HCT116 (cell line): ENCODE results near the gene GMPPA. TPM values are rescaled to one million over a fixed set of nuclear protein-coding genes. Genes with fewer than 3 reads are reported as not detected.

Experiments used
- ATAC-seq: fragments of 200-7000 bp; cut with Tn5 transposase; 2 replicates; pipeline ENCODE4 v1.9.1; 2020; ENCODE audit warnings: mild to moderate bottlenecking, moderate library complexity
- BruUV-seq: library from RNA; stranded (reverse); fragments of 400-500 nt; replicated peaks from 2 replicates; lab custom pipeline; 2021; lab: Mats Ljungman, UMichigan
- CTCF ChIA-PET: fragments of 300-600 bp; sonication (Branson Sonifier 250); formaldehyde crosslinking; loops from one replicate; lab custom pipeline; 2021; ENCODE audit warnings: antibody characterized with exemption; lab: Charles Lee
- POLR2A ChIA-PET: fragments of 300-600, 350-600 bp; sonication (Branson Sonifier 250); formaldehyde crosslinking; loops from one replicate; lab custom pipeline; 2021; ENCODE audit warnings: antibody characterized with exemption; lab: Charles Lee
- RAD21 ChIA-PET, 2 experiments: fragments of 300-600 bp; sonication (Branson Sonifier 250); formaldehyde crosslinking; loops; one replicate each; lab custom pipeline; 2023; ENCODE audit warnings: low total read pairs in 2 of 2; ENCODE audit not compliant: uncharacterized antibody in 2 of 2, unreplicated experiment in 2 of 2, low non-redundant PET in 1 of 2; lab: Charles Lee
- DNase-seq: peaks from one replicate; pipeline ENCODE4 v3.0.0-alpha.2; 2010; ENCODE audit warnings: low read depth, low spot score
- H2AFZ ChIP-seq: fragments of 200-600 bp; shearing (Covaris generic), sonication (generic); 2 replicates; pipeline ENCODE4 v1.6.1; 2017; ENCODE audit warnings: low read depth, mixed run types, mixed read lengths, antibody characterized with exemption, low read length; ENCODE audit not compliant: poor library complexity, severe bottlenecking
- H3K27ac ChIP-seq: 2 replicates; pipeline ENCODE4 v1.5.1; 2012; ENCODE audit warnings: low read depth, low read length
- H3K27me3 ChIP-seq: fragments of 200-600 bp; sonication (generic); 2 replicates; pipeline ENCODE4 v1.6.1; 2016; ENCODE audit warnings: mixed run types, low read length, mixed read lengths; ENCODE audit not compliant: insufficient read depth
- H3K36me3 ChIP-seq, 2 experiments: fragments of 200-500 bp in 1 of 2; fragments of 200-600 bp in 1 of 2; sonication (Bioruptor generic) in 1 of 2; sonication (generic) in 1 of 2; 2 replicates each; pipeline versions ENCODE4 v1.5.1 to v1.6.1; 2014 to 2016; ENCODE audit warnings: low read length in 2 of 2, inconsistent platforms in 1 of 2, mixed read lengths in 1 of 2, mixed run types in 1 of 2; ENCODE audit not compliant: insufficient read depth in 2 of 2, control insufficient read depth in 1 of 2
- H3K4me1 ChIP-seq, 2 experiments: fragments of 200-600 bp in 1 of 2; sonication (generic) in 1 of 2; 2 replicates each; pipeline versions ENCODE4 v1.5.1 to v1.6.1; 2012 to 2017; ENCODE audit warnings: low read length in 2 of 2, inconsistent platforms in 1 of 2, mild to moderate bottlenecking in 1 of 2, mixed read lengths in 1 of 2, mixed run types in 1 of 2, moderate library complexity in 1 of 2; ENCODE audit not compliant: insufficient read depth in 2 of 2, control insufficient read depth in 1 of 2
- H3K4me2 ChIP-seq: fragments of 200-600 bp; sonication (generic); 2 replicates; pipeline ENCODE4 v1.6.1; 2017; ENCODE audit warnings: mixed run types, low read length, mixed read lengths
- H3K4me3 ChIP-seq, 2 experiments: fragments of 200-600 bp in 1 of 2; sonication (generic) in 1 of 2; replicated peaks in 1 of 2; 2 replicates each; pipeline ENCODE4 v1.5.1; 2011 to 2016; ENCODE audit warnings: low read length in 2 of 2, control low read depth in 1 of 2, low read depth in 1 of 2, mild to moderate bottlenecking in 1 of 2, mixed read lengths in 1 of 2, mixed run types in 1 of 2
- H3K79me2 ChIP-seq: fragments of 200-600 bp; sonication (generic); 2 replicates; pipeline ENCODE4 v1.6.1; 2017; ENCODE audit warnings: mild to moderate bottlenecking, mixed run types, low read length, moderate library complexity, mixed read lengths; ENCODE audit not compliant: insufficient read depth
- H3K9ac ChIP-seq: fragments of 200-600 bp; sonication (generic); 2 replicates; pipeline ENCODE4 v1.6.1; 2016; ENCODE audit warnings: low read length, mixed read lengths
- H3K9me2 ChIP-seq: fragments of 200-600 bp; sonication (generic), shearing (Covaris generic); 2 replicates; pipeline ENCODE4 v1.6.1; 2017; ENCODE audit warnings: mixed run types, mild to moderate bottlenecking, moderate library complexity; ENCODE audit not compliant: insufficient read depth
- H3K9me3 ChIP-seq, 2 experiments: fragments of 200-500 bp in 1 of 2; fragments of 200-600 bp in 1 of 2; sonication (Bioruptor generic) in 1 of 2; sonication (generic) in 1 of 2; 2 replicates each; pipeline ENCODE4 v1.6.1; 2014 to 2017; ENCODE audit warnings: low read length in 2 of 2, mixed read lengths in 2 of 2, inconsistent platforms in 1 of 2, low read depth in 1 of 2, mild to moderate bottlenecking in 1 of 2, mixed run types in 1 of 2, moderate library complexity in 1 of 2; ENCODE audit not compliant: control insufficient read depth in 1 of 2, insufficient read depth in 1 of 2
- H4K20me1 ChIP-seq: fragments of 200-600 bp; sonication (generic), shearing (Covaris generic); 2 replicates; pipeline ENCODE4 v1.6.1; 2017; ENCODE audit warnings: mixed run types, mild to moderate bottlenecking, moderate library complexity; ENCODE audit not compliant: insufficient read depth
- ATF3 ChIP-seq: IDR thresholded peaks from 2 replicates; pipeline ENCODE4 v1.6.1; 2012
- EGR1 ChIP-seq: IDR thresholded peaks from 2 replicates; pipeline ENCODE4 v1.6.1; 2012; ENCODE audit warnings: low read depth
- POLR2A ChIP-seq: IDR thresholded peaks from 2 replicates; pipeline ENCODE4 v1.7.0; 2011; ENCODE audit warnings: borderline replicate concordance; ENCODE audit not compliant: insufficient read depth, insufficient read length; ENCODE audit errors: extremely low read depth
- POLR2AphosphoS5 ChIP-seq: IDR thresholded peaks from 2 replicates; pipeline ENCODE4 v1.6.1; 2011; ENCODE audit warnings: mild to moderate bottlenecking, low read depth, low read length, moderate library complexity
- YY1 ChIP-seq: IDR thresholded peaks from 2 replicates; pipeline ENCODE4 v1.6.1; 2011; ENCODE audit warnings: low read length, low read depth, moderate library complexity, mild to moderate bottlenecking; ENCODE audit not compliant: insufficient replicate concordance; ENCODE audit errors: extremely low read depth
- ZBTB33 ChIP-seq: IDR thresholded peaks from 2 replicates; pipeline ENCODE4 v1.6.1; 2011; ENCODE audit warnings: mild to moderate bottlenecking, low read length, moderate library complexity; ENCODE audit not compliant: insufficient replicate concordance; ENCODE audit errors: extremely low read depth
- ZFX ChIP-seq: fragments of 450-650 bp; IDR thresholded peaks from 2 replicates; pipeline ENCODE4 v1.6.1; 2017
- intact Hi-C: fragments of 100-400 bp; cut with micrococcal nuclease; formaldehyde crosslinking; loops from 2 replicates; pipeline ENCODE4 v1.10.0; 2022
- total RNA-seq: library from RNA; stranded (reverse); gene quantifications from one replicate; pipeline ENCODE4 v1.2.1, GENCODE V29; 2021; ENCODE audit not compliant: unreplicated experiment
- TF ChIP-seq, protein P1 (sequence below), 3 experiments: fragments of 200-600 bp in 1 of 3; sonication (generic) in 1 of 3; IDR thresholded peaks in 2 of 3; conservative IDR thresholded peaks in 1 of 3; 2 replicates each; pipeline ENCODE4 v1.5.1; 2012 to 2017; ENCODE audit warnings: low read depth in 2 of 3, low read length in 2 of 3, antibody characterized with exemption in 1 of 3, borderline replicate concordance in 1 of 3, control low read depth in 1 of 3, mild to moderate bottlenecking in 1 of 3, mixed read lengths in 1 of 3, mixed run types in 1 of 3, moderate library complexity in 1 of 3; ENCODE audit not compliant: insufficient read depth in 1 of 3
- TF ChIP-seq, protein P2 (sequence below): IDR thresholded peaks from 2 replicates; pipeline ENCODE4 v1.6.1; 2012

GMPPA gene
- total RNA-seq, 1 experiment from 2014 or later = 71.8 TPM

- Histone ChIP-seq H3K79me2 (peaks cover 14% of the 10 kb centered on the region), H3K4me3 (peak overlapping the region; percentile 75 to 91), H3K9ac (peak overlapping the region; percentile 80), H3K27me3 (no peaks in the 10 kb centered on the region), H2AFZ (no peak overlapping the region), H3K9me2 (no peaks in the 10 kb centered on the region), H3K4me2 (peak overlapping the region; percentile 99), H3K27ac (peak overlapping the region; percentile 98), H3K9me3 (no peaks in the 10 kb centered on the region), H3K4me1 (peaks cover 24 to 54% of the 10 kb centered on the region in 2 experiments), H3K36me3 (no peaks in the 10 kb centered on the region), H4K20me1 (no peaks in the 10 kb centered on the region)
- ChIA-PET POLR2A (interaction anchor here (1.0 to 2.8 kb wide), 14 partner anchors 10 to 192 kb away, joined by 3 to 18 read pairs (median 6); partner anchors contain the start of genes ASIC4 and DNPEP), CTCF (interaction anchor here (1.0 to 5.2 kb wide), 14 partner anchors 9 to 495 kb away, joined by 3 to 56 read pairs (median 6); no protein-coding TSS in a partner anchor), RAD21 (interaction anchor here in 1 of 2 experiments (0.9 kb wide), 1 partner anchor 26 kb away, joined by 3 read pairs; no protein-coding TSS in a partner anchor)
- TF ChIP-seq POLR2A = peak; percentile 8
- TF ChIP-seq POLR2AphosphoS5 = peak; percentile 74
- TF ChIP-seq ATF3 = no peak
- TF ChIP-seq ZFX = 0 out of 2 replicates have a peak, but pooled peaks have one; percentile 22
- TF ChIP-seq YY1 = no peak
- ATAC-seq (peak; percentile 69), DNase-seq (peak; percentile 56)
- BruUV-seq = no TSS peak
- intact Hi-C loops = loop anchor here (2.0 kb wide), 1 partner anchor 191 kb away; no protein-coding TSS in a partner anchor
Observed at GRCh38 chr2:219497495-219498279, 1.0 kb upstream of the GMPPA start.

GRCh38 chr2:219499058-219499307 lies 292 bp downstream of the GMPPA start:
- H4K20me1 ChIP-seq = no peaks in the 10 kb centered on the region
- RAD21 ChIA-PET = interaction anchor here (0.6 to 1.0 kb wide), 4 partner anchors 23 to 94 kb away, joined by 3 to 7 read pairs (median 4); no protein-coding TSS in a partner anchor
- CTCF ChIA-PET = interaction anchor here (0.6 to 5.2 kb wide), 20 partner anchors 9 to 496 kb away, joined by 3 to 56 read pairs (median 6); no protein-coding TSS in a partner anchor
- peak overlapping the region; percentile 80 for H3K9ac ChIP-seq
- no peaks in the 10 kb centered on the region for H3K27me3 ChIP-seq
- no peak for ATAC-seq
- DNase-seq = no peak
- H3K9me3 ChIP-seq = no peaks in the 10 kb centered on the region
- TF ChIP-seq EGR1 (no peak), POLR2AphosphoS5 (no peak), ZBTB33 (no peak)
- TF ChIP-seq, protein P1, sequence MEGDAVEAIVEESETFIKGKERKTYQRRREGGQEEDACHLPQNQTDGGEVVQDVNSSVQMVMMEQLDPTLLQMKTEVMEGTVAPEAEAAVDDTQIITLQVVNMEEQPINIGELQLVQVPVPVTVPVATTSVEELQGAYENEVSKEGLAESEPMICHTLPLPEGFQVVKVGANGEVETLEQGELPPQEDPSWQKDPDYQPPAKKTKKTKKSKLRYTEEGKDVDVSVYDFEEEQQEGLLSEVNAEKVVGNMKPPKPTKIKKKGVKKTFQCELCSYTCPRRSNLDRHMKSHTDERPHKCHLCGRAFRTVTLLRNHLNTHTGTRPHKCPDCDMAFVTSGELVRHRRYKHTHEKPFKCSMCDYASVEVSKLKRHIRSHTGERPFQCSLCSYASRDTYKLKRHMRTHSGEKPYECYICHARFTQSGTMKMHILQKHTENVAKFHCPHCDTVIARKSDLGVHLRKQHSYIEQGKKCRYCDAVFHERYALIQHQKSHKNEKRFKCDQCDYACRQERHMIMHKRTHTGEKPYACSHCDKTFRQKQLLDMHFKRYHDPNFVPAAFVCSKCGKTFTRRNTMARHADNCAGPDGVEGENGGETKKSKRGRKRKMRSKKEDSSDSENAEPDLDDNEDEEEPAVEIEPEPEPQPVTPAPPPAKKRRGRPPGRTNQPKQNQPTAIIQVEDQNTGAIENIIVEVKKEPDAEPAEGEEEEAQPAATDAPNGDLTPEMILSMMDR (IDR thresholded peaks at IDR 0.05 in 2 of 3, conservative IDR thresholded peaks at IDR 0.05 in 1 of 3; ENCODE audit: borderline replicate concordance in 1 of 3, insufficient read depth in 1 of 3, low read depth in 2 of 3, low read length in 2 of 3) = no peak
- TF ChIP-seq, protein P2, sequence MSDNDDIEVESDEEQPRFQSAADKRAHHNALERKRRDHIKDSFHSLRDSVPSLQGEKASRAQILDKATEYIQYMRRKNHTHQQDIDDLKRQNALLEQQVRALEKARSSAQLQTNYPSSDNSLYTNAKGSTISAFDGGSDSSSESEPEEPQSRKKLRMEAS = no peak
- POLR2A ChIA-PET = interaction anchor here (0.6 to 2.8 kb wide), 13 partner anchors 9 to 190 kb away, joined by 3 to 18 read pairs (median 7); partner anchors contain the start of genes ASIC4 and DNPEP
- H3K79me2 ChIP-seq = peaks cover 14% of the 10 kb centered on the region
- intact Hi-C loops = loop anchor here (2.0 kb wide), 1 partner anchor 190 kb away; no protein-coding TSS in a partner anchor
- H3K36me3 ChIP-seq = 0 out of 4 replicates have a peak, but pooled peaks cover 2 to 6% of the 10 kb centered on the region in 2 experiments
- peak overlapping the region; percentile 75 to 91 for H3K4me3 ChIP-seq
- peak overlapping the region; percentile 99 for H3K4me2 ChIP-seq
- no TSS peak for BruUV-seq
- no peaks in the 10 kb centered on the region for H3K9me2 ChIP-seq
- H3K27ac ChIP-seq = peak overlapping the region; percentile 98
- H2AFZ ChIP-seq = no peak overlapping the region
- H3K4me1 ChIP-seq = peaks cover 24 to 54% of the 10 kb centered on the region in 2 experiments
